Inferior parietal cortex (tissue), 1 donor: ENCODE results near the gene PAX4.
A peak's percentile ranks its signal among the peaks of the same experiment; 100 is the strongest.

Experiments
- DNase-seq: peaks from one replicate; pipeline ENCODE4 v3.0.0-alpha.2; 2016; ENCODE audit errors: extremely low spot score

Gene PAX4

DNA sequence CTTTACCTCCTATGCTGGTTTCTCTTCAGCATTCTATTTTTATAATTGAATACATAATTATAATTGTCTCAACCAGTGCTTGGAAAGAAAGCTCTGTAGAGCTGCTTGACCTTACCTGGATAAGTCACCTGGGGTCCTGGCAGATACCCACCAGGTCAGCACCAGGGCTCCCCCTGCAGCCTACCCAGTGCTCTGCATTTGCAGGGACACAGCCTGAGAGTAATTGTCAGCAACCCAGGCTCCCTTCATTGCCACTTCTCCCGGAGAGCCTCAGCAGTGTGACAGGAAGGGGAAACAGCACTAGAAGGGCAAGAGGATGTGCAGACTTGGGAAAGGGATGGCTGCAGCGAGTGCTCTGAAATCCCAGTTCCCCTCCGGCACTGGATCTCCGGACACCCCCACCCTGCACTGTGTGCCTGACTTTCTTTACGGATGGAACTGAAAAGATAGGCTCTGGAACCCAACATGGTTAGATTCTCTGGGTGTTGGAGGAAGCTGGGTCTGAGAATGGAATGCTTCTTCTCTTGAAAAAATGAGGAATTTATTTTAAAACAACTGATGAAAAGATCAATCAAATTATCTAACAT is 11.4 kb upstream of the PAX4 start:
- DNase-seq, result no peak

DNA sequence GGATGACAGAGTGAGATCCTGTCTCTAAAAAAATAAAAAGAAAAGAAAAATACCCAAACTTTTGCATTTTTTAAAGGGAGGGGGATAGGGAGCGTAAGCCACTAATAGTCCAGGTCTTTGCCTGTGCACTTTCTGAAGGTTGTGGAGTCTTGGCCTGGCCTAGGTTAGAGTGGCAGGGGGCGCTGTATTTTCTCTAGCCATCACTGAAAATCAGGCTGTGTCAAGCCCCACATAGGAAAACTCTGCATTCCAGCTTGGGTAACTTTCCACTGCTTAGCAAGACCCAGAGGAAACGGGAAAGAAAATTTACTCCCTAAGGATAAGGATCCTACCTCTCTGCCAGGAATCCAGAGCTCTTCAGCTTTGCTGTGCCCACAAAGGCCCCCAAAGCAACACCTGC is 10.5 kb upstream of the PAX4 start:
- DNase-seq, result no peak

DNA sequence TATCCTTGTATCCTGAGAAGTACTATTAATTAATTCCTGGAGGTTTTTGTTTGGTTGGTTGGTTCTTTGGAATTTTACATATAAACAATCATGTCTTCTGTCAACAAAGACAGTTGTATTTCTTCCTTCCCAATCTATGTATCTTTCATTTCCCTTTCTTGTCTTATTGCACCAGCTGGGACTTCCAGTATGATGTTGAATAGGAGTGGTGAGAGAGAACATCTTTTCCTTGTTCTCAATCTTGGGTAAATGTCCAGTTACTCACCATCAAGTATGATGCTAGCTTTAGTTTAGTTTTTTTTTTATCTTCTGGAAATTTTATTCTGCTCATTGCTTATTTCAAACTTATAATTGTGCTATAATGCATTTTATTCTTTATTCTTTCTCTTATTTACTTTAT is 7.4 kb upstream of the PAX4 start:
- DNase-seq, result no peak

DNA sequence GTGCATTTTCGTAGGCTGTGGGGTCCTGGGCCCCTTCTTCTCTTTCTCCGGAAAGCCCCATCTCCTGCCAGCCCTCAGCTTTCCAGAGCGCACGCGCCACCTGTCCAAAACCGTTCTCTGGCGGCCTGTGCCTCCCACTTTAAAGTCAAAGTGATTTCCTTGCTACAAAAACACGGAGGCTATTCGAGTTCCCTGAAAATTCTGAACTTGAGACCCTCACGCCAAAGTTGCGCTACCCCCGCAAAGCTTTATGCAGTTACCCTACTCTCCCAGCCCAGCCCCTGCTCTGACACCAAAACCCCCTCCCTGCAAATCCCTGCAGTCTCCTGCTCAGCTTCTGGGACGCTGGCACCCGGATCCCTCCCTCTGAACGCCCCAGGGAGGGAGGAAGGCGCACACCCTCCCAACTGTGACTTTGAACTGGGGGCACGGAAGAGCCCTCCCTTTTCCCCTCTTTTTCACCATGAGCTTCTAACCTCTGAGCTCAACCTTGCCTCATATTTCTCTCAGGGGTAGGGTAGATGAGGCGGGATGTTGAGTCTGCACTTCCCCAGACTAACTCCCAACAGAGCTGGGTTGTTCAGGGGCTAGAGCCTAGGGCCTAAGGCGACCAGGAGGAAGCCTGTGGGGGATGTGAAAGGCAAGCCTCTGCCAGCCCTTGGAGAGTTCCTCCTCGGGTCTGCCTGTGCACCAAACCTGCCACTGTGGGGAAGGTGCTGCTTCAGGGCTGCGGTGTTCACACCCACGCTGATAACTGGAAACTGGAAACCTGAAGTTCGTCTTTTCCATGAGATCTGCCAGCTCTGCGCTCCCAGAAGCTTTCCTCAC is 2.7 kb upstream of the PAX4 start:
- no peak for DNase-seq

DNA sequence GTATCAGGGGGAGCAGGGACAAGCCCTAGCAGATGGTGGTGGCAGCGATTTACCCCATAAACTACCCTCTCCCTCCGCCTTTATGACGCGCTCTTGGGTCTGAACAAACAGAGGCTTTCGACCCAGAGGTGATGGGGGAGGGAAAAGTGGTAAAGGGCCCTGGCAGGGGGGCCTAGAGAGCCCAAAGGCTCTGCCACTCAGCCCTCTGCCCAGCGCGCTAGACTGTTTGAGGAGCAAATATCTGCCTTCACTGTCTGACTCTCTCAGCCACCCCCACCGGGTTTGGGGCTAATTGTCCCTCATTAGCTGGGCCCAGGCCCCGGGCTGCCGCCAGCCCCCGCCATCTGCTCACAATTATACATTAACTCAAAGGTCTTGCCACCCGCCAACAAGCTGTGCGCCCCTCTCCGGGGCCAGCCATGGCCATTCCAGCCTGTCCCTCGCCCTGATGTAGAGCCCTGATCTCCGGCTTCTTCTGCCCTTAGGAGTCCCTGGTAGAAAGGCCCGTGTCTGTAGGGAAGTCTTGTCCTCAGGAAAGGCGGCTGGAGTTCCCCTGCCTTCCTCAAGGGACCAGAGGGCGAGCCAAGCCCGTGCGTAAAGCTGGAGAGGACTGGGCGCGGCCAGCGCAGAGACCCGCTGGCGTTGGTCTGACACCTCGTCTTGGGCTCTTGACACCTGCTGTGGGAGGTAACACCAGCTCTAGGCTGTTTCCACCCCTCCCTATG is 1.9 kb upstream of the PAX4 start:
- no peak for DNase-seq

DNA sequence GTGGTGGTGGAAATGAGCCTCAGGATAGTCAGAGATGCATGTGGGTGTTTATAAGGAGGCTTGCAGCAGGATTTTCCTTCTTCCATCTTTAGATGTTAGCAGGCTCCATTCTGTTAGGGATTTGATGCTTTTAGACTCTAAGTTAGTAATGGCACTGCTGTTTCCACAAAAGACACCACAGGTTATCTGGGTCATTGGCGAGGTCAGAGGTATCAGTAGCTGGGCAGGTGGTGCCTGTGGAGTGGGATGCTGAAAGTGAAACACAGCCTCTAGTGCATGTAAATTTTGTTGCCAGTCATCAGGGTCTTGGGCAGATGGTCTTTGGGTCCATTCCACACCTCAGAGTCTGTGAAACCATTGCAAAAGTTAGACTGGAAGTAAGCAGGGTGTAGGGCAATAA is 833 bp upstream of the PAX4 start:
- no peak for DNase-seq

- DNase-seq, result no peak
Measured at GRCh38 chr7:127616724-127617123, 1.2 kb downstream of the PAX4 start.

GRCh38 chr7:127612263-127612662 is 5.7 kb downstream of the PAX4 start:
- DNase-seq, result no peak

DNA sequence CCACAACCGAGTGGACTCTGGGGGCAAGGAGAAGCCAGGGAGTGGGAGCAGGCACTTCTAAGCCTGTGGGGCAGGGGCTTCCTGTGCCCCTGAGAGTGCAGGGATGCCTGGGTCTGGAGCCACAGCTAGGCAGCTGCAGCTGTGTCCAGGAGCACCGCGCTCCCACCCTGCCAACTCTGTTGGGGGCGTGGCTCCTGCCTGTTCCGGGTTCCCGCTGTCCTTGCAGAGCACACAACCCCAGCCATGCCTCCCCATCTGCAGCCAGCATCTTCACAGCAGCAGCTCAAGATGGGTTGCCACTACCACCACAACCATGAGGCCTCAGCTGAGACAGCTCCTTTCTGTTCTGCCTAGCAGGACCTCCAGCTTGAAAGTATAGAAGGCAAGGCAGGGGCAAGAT is 8.6 kb downstream of the PAX4 start:
- no peak for DNase-seq

DNA sequence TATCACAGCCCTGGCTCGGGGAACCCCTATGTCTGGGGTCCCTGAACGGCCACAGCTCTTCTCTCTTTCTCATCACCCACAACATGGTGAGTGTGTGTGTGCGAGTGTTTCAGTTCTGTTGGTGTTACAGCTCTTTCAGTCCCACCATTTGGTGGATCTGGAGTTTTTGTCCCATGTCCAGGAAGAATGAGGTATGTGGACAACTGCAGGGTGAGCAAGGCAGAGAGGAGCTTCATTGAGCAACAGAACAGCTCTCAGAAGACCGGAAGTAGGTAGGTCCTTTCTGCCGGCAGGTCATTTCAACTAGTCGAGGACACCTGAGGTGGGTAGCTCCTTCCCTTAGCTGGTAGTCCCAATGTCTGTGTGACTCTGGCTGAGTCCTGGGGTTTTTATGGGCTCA is 9.5 kb downstream of the PAX4 start:
- DNase-seq, result no peak

GRCh38 chr7:127600885-127601284 is 17.1 kb downstream of the PAX4 start:
- DNase-seq, result no peak

DNA sequence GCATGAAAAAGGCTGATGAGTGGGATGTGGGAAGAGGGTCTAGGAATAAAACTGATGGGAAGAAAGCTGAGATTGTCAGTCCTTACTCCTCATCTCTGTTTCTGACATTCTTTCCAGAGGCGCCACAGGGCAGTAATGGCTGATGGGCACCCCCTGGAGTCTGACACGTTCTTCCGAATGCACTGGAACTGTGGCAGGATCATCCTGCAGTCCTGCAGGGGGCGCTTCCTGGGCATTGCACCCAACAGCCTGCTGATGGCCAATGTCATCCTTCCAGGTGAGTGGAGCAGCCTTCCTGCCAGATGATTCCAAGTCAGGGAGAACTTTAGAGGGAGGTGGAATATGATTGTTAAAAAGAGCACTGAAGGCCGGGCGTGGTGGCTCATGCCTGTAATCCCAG is 19.6 kb downstream of the PAX4 start:
- no peak for DNase-seq

DNA sequence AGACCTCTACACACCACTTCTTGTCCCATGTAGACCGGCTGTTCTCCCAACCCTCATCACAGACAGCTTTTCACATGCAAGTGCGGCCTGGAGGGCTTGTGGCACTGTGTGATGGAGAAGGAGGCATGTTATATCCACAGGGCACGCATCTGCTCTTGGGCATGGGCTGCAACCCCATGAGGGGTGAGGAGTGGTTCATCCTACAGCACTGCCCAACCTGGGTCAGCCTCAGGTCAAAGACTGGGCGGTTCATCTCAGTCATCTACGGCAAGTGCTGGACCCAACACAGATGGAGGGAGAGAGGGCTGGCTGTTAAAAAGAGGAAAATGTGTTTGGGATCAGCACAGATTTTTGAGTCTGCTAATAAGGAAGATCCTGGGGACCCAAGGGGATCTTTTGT is 22.2 kb downstream of the PAX4 start:
- no peak for DNase-seq

GRCh38 chr7:127594490-127594889 is 23.5 kb downstream of the PAX4 start:
- DNase-seq, result no peak

DNA sequence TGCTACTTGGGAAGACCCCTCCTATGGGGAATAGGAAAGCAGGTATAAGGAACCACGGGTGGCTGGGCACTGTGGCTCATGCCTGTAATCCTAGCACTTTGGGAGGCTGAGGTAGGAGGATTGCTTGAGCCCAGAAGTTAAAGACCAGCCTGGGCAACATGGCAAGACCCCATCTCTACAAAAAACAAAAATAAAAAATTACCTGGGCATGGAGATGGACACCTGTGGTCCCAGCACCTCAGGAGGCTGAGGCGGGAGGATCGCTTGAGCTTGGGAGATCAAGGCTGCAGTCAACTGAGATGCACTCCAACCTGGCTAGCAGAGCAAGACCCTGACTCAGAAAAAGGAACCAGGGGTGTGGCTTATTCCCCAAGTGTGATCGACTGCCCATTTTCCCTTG is 25.4 kb downstream of the PAX4 start:
- no peak for DNase-seq

GRCh38 chr7:127591591-127591990 is 26.4 kb downstream of the PAX4 start:
- DNase-seq, result no peak

DNA sequence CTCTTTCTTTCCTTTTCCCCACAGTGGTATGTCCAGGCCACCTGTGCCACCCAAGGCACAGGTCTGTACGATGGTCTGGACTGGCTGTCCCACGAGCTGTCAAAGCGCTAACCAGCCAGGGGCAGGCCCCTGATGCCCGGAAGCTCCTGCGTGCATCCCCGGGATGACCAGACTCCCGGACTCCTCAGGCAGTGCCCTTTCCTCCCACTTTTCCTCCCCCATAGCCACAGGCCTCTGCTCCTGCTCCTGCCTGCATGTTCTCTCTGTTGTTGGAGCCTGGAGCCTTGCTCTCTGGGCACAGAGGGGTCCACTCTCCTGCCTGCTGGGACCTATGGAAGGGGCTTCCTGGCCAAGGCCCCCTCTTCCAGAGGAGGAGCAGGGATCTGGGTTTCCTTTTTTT is 26.8 kb downstream of the PAX4 start:
- no peak for DNase-seq

DNA sequence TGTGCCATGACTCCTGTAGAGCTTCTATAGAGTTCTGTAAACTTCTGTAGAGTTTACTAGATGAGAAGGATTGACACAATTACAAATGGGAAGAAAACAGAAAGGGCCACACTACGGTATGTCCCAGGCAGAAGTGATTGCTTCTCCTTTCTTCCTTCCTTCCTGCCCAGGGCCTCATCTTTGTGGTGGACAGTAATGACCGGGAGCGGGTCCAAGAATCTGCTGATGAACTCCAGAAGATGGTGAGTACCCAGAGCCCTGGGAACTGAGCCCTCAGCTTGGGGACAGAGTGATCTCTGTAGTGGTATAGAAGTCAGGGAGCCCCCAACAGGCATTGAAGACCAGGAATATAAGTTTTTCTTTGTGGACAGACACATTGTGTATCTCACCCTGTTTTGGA is 28.0 kb downstream of the PAX4 start:
- no peak for DNase-seq

GRCh38 chr7:127588697-127589482 is 29.1 kb downstream of the PAX4 start:
- peak; percentile 64 for DNase-seq

DNA sequence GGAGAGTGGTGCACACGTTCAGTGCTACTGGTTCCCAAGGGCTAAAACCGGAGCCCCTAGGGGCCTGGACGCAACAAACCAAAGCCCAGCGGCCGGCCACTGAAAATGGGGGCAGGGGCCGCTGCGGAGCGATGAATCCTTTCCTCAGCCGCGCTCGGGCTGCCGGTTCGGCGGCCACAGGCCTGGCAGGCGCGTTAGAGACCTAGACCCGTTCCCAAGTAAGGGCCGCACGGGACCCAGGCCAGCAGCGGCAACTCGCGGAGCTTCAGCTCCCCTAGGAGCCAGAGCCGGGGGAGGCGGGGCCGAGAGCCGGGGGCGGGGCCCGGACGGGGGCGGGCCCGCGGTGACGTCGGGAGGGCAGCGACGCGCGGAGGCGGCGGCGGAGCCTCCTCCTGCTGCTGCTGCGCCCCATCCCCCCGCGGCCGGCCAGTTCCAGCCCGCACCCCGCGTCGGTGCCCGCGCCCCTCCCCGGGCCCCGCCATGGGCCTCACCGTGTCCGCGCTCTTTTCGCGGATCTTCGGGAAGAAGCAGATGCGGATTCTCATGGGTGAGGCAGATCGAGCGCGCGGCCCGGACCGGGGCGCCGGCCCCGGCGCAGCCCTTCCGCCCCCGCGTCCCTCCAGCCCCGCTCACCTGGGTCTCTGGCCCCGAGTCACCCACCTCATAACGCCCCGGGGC is 29.8 kb downstream of the PAX4 start, which contains the start of gene ARF5:
TSS of gene ARF5 (plus strand) at position 393 of the 678 bp plus-strand sequence. CDS start at position 481, 88 bp downstream.
- peak; percentile 83 for DNase-seq

GRCh38 chr7:127587663-127588018 is 30.3 kb downstream of the PAX4 start:
- DNase-seq, result no peak

DNA sequence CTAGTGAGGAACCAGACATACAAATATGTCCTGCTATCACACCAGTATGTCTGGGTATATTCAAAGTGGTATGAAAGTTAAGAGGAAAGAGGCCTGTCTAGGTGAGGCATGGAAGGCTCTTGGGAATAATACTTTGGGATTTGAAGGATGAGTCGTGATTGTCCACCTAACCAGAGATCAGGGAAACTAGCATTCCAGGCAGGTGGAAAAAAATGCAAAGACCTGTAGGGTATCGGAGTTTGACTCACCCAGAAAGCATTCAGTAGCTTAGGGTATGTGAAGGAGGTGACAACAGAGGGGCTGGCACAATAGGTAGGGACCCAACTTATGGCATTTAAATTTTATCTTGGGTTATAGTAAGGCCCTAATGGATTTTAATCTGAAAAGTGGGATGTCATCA is 31.6 kb downstream of the PAX4 start:
- no peak for DNase-seq
